Hepatocyte (in vitro differentiated cells): ENCODE data around the gene MAB21L1. TPM values are rescaled to one million over a fixed set of nuclear protein-coding genes. Genes with fewer than 3 reads are reported as not detected.
A peak's percentile ranks its signal among the peaks of the same experiment; 100 is the strongest.

Source experiments
- DNase-seq: peaks from one replicate; pipeline ENCODE4 v3.0.0-alpha.2; 2016; ENCODE audit warnings: low spot score
- H2AFZ ChIP-seq: fragments of 200-600 bp; sonication (generic); 2 replicates; pipeline ENCODE4 v1.6.0; 2016; ENCODE audit warnings: antibody characterized with exemption, mild to moderate bottlenecking
- H3K27ac ChIP-seq: fragments of 200-600 bp; sonication (generic); 2 replicates; pipeline ENCODE4 v1.5.1; 2016; ENCODE audit warnings: mild to moderate bottlenecking
- H3K27me3 ChIP-seq: fragments of 200-600 bp; sonication (generic); 2 replicates; pipeline ENCODE4 v1.6.1; 2016
- H3K36me3 ChIP-seq: fragments of 200-600 bp; sonication (generic); replicated peaks from 2 replicates; pipeline ENCODE4 v1.5.1; 2016; ENCODE audit warnings: low read depth; ENCODE audit not compliant: insufficient read depth
- H3K4me1 ChIP-seq: fragments of 200-600 bp; sonication (generic); 2 replicates; pipeline ENCODE4 v1.5.1; 2016; ENCODE audit warnings: mild to moderate bottlenecking, moderate library complexity; ENCODE audit not compliant: insufficient read depth
- H3K4me2 ChIP-seq: fragments of 200-600 bp; sonication (generic); 2 replicates; pipeline ENCODE4 v1.6.0; 2016
- H3K4me3 ChIP-seq: fragments of 200-600 bp; sonication (generic); 2 replicates; pipeline ENCODE4 v1.5.1; 2016; ENCODE audit warnings: mild to moderate bottlenecking
- H3K79me2 ChIP-seq: fragments of 200-600 bp; sonication (generic); 2 replicates; pipeline ENCODE4 v1.6.0; 2017; ENCODE audit warnings: mild to moderate bottlenecking
- H3K9me2 ChIP-seq: fragments of 200-600 bp; sonication (generic); replicated peaks from 2 replicates; pipeline ENCODE4 v1.6.0; 2017; ENCODE audit warnings: mild to moderate bottlenecking; ENCODE audit not compliant: insufficient read depth
- H3K9me3 ChIP-seq: fragments of 200-600 bp; sonication (generic); 2 replicates; pipeline ENCODE4 v1.5.1; 2016; ENCODE audit warnings: low read depth, mild to moderate bottlenecking
- H4K20me1 ChIP-seq: fragments of 200-600 bp; sonication (generic); 2 replicates; pipeline ENCODE4 v1.6.0; 2016; ENCODE audit warnings: mild to moderate bottlenecking; ENCODE audit not compliant: insufficient read depth, poor library complexity, severe bottlenecking
- CTCF ChIP-seq: fragments of 200-600 bp; sonication (generic); IDR thresholded peaks from 2 replicates; pipeline ENCODE4 v1.5.1; 2016; ENCODE audit warnings: antibody characterized with exemption, mild to moderate bottlenecking; ENCODE audit not compliant: poor library complexity
- EZH2 ChIP-seq: fragments of 200-600 bp; sonication (generic); IDR thresholded peaks from 2 replicates; pipeline ENCODE4 v1.6.1; 2016; ENCODE audit warnings: antibody characterized with exemption, mild to moderate bottlenecking, borderline replicate concordance
- EZH2phosphoT487 ChIP-seq: fragments of 200-600 bp; sonication (generic); IDR thresholded peaks from one replicate; pipeline ENCODE4 v1.6.1; 2018; ENCODE audit warnings: antibody characterized with exemption, mild to moderate bottlenecking, low read depth, moderate library complexity; ENCODE audit not compliant: unreplicated experiment, severe bottlenecking
- WGBS: methylation state at CpG from one replicate; pipeline ENCODE4 v1.1.6; 2016; ENCODE audit warnings: low lambda C conversion rate; ENCODE audit errors: missing lambda C conversion rate; 5-methylcytosine and 5-hydroxymethylcytosine counted together
- polyA plus RNA-seq: library from polyadenylated mRNA; unstranded; fragments of >200 nt; fragmentation: Nextera tagmentation; extraction: Ambion mirVana; gene quantifications from 2 replicates; pipeline ENCODE4 v1.2.1, GENCODE V29; 2016
- total RNA-seq: library from RNA; depleted of rRNA; stranded (reverse); fragments of >200 nt; gene quantifications from 2 replicates; pipeline ENCODE4 v1.2.3, GENCODE V29; 2014

Gene MAB21L1
- total and polyA plus RNA-seq, 2 experiments from 2014 or later: 10.6 to 16.9 TPM

DNA sequence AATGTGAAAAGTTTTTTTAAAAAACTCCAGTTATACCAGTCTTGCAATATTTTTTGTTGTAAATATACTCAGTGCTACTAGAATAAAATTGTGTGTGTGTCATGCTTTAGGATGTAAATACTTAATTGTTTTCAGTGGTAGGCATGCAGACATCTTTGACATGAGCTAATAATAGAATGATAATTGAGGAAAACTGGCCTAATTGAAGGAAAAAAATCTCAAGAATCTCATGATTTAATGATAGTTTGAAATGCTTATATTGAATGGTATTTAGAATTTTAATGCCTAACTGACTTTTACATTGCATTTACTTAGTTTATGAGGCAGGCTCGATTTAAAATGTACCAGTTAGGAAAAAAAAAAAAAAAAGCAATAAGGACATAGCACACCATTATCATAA, 3.2 kb upstream of the MAB21L1 start:
- Histone ChIP-seq H4K20me1 (no peaks in the 10 kb centered on the region), H3K9me3 (no peaks in the 10 kb centered on the region), H2AFZ (no peak overlapping the region), H3K4me2 (peak overlapping the region; percentile 83), H3K9me2 (no peaks in the 10 kb centered on the region), H3K79me2 (peaks cover 41% of the 10 kb centered on the region), H3K4me3 (no peak overlapping the region), H3K27ac (peak overlapping the region; percentile 95), H3K4me1 (no peaks in the 10 kb centered on the region), H3K27me3 (peaks cover 61% of the 10 kb centered on the region), H3K36me3 (no peaks in the 10 kb centered on the region)
- WGBS: 44% methylated on average over 1 of the region's 1 CpG
- no peak for TF ChIP-seq EZH2
- no peak for TF ChIP-seq CTCF
- DNase-seq: no peak

DNA sequence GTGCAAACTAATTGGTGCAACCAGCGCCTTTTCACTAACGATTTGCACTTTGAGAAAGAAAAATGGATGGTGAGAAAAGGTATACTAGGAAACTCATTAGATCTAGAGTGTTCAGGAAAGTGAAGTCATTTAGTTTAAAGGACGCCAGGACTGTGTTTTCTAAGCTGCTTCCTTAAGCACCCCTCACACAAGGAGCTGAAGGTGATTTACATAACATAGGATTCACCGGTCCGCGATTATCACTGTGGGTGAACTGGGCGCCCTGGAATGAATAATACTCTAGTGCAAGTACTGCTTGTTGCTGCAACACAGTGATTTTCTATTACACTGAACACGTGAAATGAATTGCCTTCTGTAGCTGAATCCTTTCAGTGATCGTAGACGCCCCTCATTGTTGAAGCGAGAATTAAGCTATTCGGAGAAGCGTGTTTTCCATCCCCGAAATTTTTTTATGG, 2.6 kb upstream of the MAB21L1 start:
- 26% methylated on average over 14 of the region's 14 CpGs for WGBS
- no peaks in the 10 kb centered on the region for H3K4me1 ChIP-seq
- peaks cover 68% of the 10 kb centered on the region for H3K27me3 ChIP-seq
- peak overlapping the region; percentile 83 for H3K4me2 ChIP-seq
- H4K20me1 ChIP-seq: no peaks in the 10 kb centered on the region
- H3K36me3 ChIP-seq: no peaks in the 10 kb centered on the region
- TF ChIP-seq EZH2phosphoT487 (peak; percentile 71), EZH2 (no peak)
- H3K79me2 ChIP-seq: peaks cover 42% of the 10 kb centered on the region
- no peak overlapping the region for H2AFZ ChIP-seq
- no peak for DNase-seq
- peak overlapping the region; percentile 95 for H3K27ac ChIP-seq
- no peaks in the 10 kb centered on the region for H3K9me3 ChIP-seq
- no peaks in the 10 kb centered on the region for H3K9me2 ChIP-seq
- H3K4me3 ChIP-seq: no peak overlapping the region

DNA sequence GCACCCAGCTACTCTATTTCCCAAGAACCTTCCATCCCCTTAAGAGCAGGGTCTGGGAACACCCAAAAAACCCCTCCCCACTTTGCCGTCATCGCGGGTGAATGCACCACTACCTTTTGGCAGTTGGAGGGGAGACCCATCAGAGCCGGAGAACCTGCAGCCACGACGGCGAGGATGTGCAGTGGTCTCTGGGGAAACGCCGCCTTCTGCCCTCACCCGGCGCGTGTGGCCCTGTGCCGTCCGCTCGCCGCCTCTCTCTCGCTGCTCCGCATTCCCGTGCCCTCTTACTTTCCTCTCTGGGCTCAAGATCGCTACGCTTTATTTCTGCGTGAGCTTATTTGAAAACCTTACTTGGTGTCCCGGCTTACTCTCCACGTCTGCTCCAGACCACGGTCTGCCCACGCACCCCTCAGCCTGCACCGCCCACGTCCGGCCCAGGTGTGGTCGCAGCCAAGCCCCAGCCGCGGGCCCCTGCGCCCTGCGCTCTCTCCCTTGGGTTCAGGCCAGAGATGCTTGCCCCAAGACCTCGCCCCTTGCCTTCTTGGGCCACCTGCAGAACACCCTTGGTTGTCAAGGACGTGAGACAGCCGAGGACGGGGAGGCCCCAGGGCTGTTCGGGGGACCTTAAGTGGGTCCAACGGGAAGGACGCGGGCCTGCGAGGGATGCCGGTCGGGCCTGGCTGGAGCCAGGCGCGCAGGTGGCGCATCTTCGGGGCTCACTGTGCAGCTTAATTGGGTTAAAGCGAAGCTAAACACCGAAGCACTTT, 2.0 kb upstream of the MAB21L1 start:
- peaks cover 44% of the 10 kb centered on the region for H3K79me2 ChIP-seq
- H3K9me2 ChIP-seq: no peaks in the 10 kb centered on the region
- no peaks in the 10 kb centered on the region for H4K20me1 ChIP-seq
- no peaks in the 10 kb centered on the region for H3K4me1 ChIP-seq
- no peak overlapping the region for H2AFZ ChIP-seq
- TF ChIP-seq EZH2 (peak; percentile 81), CTCF (no peak), EZH2phosphoT487 (peak; percentile 63)
- H3K9me3 ChIP-seq: no peaks in the 10 kb centered on the region
- H3K36me3 ChIP-seq: no peaks in the 10 kb centered on the region
- WGBS: 6% methylated on average over 51 of the region's 51 CpGs
- H3K4me3 ChIP-seq: peak overlapping the region; percentile 11
- DNase-seq: no peak
- peak overlapping the region; percentile 83 for H3K4me2 ChIP-seq
- peak overlapping the region; percentile 95 for H3K27ac ChIP-seq
- H3K27me3 ChIP-seq: peaks cover 74% of the 10 kb centered on the region

- Histone ChIP-seq H3K9me2 (no peaks in the 10 kb centered on the region), H3K27me3 (peaks cover 82% of the 10 kb centered on the region), H2AFZ (no peak overlapping the region), H3K4me2 (peak overlapping the region; percentile 83), H3K4me3 (no peak overlapping the region), H3K4me1 (no peaks in the 10 kb centered on the region), H3K79me2 (peaks cover 44% of the 10 kb centered on the region), H4K20me1 (no peaks in the 10 kb centered on the region), H3K36me3 (no peaks in the 10 kb centered on the region), H3K27ac (peak overlapping the region; percentile 95), H3K9me3 (no peaks in the 10 kb centered on the region)
- no peak for DNase-seq
- no peak for TF ChIP-seq CTCF
- no peak for TF ChIP-seq EZH2
- no peak for TF ChIP-seq EZH2phosphoT487
- WGBS: 30% methylated on average over 5 of the region's 5 CpGs
These were observed 977 bp upstream of the MAB21L1 start for GRCh38 chr13:35477386-35477946.
